Osteocyte (in vitro differentiated cells): Measurements from ENCODE around the gene LRRFIP1. TPM values are rescaled to one million over a fixed set of nuclear protein-coding genes. Genes with fewer than 3 reads are reported as not detected.

Source experiments
- DNase-seq: peaks from one replicate; pipeline ENCODE4 v3.0.0; 2021; ENCODE audit warnings: mixed read lengths; ENCODE audit not compliant: unreplicated experiment; ENCODE audit errors: extremely low spot score
- H3K27ac Mint-ChIP-seq: one replicate; pipeline ENCODE4 v1.8.0; 2021; ENCODE audit warnings: mild to moderate bottlenecking, mixed read lengths; ENCODE audit not compliant: unreplicated experiment
- H3K27me3 Mint-ChIP-seq: one replicate; pipeline ENCODE4 v1.8.0; 2021; ENCODE audit warnings: mixed read lengths; ENCODE audit not compliant: unreplicated experiment
- H3K36me3 Mint-ChIP-seq: one replicate; pipeline ENCODE4 v1.8.0; 2021; ENCODE audit warnings: mixed read lengths; ENCODE audit not compliant: unreplicated experiment
- H3K4me1 Mint-ChIP-seq: one replicate; pipeline ENCODE4 v1.8.0; 2021; ENCODE audit warnings: mixed read lengths; ENCODE audit not compliant: unreplicated experiment
- H3K4me3 Mint-ChIP-seq: one replicate; pipeline ENCODE4 v1.8.0; 2021; ENCODE audit warnings: mild to moderate bottlenecking, moderate library complexity, mixed read lengths; ENCODE audit not compliant: unreplicated experiment
- H3K9me3 Mint-ChIP-seq: one replicate; pipeline ENCODE4 v1.8.0; 2021; ENCODE audit warnings: mixed read lengths; ENCODE audit not compliant: unreplicated experiment
- total RNA-seq: library from RNA; stranded (reverse); gene quantifications from 2 replicates; pipeline ENCODE4 v1.2.1, GENCODE V29; 2021
- TF ChIP-seq, protein P1 (sequence below): fragments of 200-600 bp; sonication (generic); IDR thresholded peaks from 2 replicates; pipeline ENCODE4 v1.5.0; 2021; ENCODE audit warnings: antibody characterized with exemption, mild to moderate bottlenecking, moderate library complexity

The LRRFIP1 gene
- total RNA-seq, 1 donor from 2014 or later: 79.9 TPM

DNA sequence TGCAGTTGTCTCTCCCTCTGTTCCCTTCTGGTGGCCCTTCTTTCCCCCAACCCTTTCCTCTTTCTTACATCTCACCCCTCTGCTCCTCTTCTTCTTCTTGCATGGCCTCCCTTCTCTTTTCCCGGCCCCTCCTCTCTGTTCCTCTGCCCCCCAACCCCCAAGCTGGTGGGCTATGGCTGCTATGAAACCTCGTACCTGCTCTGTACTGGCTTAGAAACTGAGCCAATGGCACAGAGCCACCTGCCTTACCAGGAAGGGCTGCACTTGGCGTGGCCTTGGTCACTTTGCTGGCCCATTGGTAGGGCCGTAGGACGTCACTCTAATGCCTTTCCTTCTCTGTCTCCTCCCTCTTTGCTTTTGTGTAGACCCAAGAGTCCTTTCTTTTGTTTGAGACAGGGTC is 78.9 kb downstream of the LRRFIP1 start:
- Mint-ChIP-seq H3K4me3 (no peak overlapping the region), H3K27me3 (no peaks in the 10 kb centered on the region), H3K36me3 (peaks cover 8% of the 10 kb centered on the region), H3K4me1 (peaks cover 46% of the 10 kb centered on the region), H3K27ac (peak overlapping the region; percentile 35), H3K9me3 (no peaks in the 10 kb centered on the region)
- TF ChIP-seq, protein P1, sequence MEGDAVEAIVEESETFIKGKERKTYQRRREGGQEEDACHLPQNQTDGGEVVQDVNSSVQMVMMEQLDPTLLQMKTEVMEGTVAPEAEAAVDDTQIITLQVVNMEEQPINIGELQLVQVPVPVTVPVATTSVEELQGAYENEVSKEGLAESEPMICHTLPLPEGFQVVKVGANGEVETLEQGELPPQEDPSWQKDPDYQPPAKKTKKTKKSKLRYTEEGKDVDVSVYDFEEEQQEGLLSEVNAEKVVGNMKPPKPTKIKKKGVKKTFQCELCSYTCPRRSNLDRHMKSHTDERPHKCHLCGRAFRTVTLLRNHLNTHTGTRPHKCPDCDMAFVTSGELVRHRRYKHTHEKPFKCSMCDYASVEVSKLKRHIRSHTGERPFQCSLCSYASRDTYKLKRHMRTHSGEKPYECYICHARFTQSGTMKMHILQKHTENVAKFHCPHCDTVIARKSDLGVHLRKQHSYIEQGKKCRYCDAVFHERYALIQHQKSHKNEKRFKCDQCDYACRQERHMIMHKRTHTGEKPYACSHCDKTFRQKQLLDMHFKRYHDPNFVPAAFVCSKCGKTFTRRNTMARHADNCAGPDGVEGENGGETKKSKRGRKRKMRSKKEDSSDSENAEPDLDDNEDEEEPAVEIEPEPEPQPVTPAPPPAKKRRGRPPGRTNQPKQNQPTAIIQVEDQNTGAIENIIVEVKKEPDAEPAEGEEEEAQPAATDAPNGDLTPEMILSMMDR: no peak
- DNase-seq: no peak

DNA sequence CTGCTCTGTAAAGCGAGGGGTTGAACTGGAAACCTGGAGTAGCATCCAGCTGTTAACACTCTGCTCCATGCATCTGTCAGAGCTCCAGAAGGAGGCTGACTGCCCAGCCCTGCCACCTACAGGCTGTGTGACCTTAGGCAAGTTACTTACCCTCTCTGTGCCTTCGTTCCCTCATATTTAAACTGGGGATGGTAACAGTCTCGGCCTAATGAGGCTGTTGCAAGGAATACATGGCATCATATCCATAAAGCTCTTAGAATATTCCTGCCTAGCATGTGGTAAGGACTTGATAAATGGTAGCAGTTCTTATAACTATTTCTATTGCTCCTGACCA is 80.6 kb downstream of the LRRFIP1 start:
- Mint-ChIP-seq H3K27ac (no peak overlapping the region), H3K27me3 (no peaks in the 10 kb centered on the region), H3K9me3 (no peaks in the 10 kb centered on the region), H3K4me1 (peaks cover 28% of the 10 kb centered on the region), H3K4me3 (no peak overlapping the region), H3K36me3 (peaks cover 20% of the 10 kb centered on the region)
- TF ChIP-seq, protein P1: no peak
- DNase-seq: no peak

DNA sequence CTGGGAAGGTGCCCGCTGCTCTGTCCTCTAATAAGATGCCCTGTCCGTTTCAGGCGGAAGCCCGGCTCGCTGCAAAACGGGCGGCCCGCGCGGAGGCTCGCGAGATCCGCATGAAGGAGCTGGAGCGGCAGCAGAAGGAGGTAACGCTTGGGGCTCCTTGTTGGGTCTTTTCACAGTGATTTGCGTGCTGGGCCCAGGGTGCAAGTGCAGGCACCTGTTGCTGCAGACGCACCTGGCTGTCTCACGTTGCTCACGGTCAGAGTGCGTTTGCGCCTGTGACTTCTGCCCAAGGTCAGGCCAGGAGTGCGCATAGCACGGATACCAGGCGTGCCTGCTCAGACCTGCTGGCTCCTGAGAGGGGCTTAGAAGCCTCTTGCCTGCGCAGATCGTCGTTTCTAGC is 81.1 kb downstream of the LRRFIP1 start:
- Mint-ChIP-seq H3K27me3 (no peaks in the 10 kb centered on the region), H3K36me3 (peaks cover 20% of the 10 kb centered on the region), H3K9me3 (no peaks in the 10 kb centered on the region), H3K4me3 (no peak overlapping the region), H3K27ac (no peak overlapping the region), H3K4me1 (peaks cover 24% of the 10 kb centered on the region)
- TF ChIP-seq, protein P1: no peak
- peak; percentile 48 for DNase-seq

DNA sequence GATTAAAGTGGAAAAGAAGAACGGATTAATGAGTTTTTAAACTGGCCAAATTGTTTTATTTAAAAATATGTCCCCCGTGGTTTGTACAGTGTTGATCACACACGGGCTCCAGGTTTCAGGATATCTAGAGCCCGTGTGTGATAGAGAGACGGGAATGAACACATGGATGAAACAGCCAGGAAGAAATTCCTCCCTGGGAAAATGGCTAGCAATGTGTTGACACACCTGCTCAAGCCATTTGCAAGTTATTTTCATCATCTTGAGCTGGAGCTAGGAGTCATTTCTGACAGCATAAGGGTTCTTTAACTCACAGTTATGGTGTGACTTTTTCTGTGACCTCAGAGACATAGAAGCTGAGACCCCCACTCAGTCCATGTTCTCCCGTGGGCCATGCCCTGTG is 81.6 kb downstream of the LRRFIP1 start:
- no peaks in the 10 kb centered on the region for H3K27me3 Mint-ChIP-seq
- H3K4me1 Mint-ChIP-seq: peaks cover 20% of the 10 kb centered on the region
- no peak for DNase-seq
- H3K27ac Mint-ChIP-seq: no peak overlapping the region
- peaks cover 20% of the 10 kb centered on the region for H3K36me3 Mint-ChIP-seq
- TF ChIP-seq, protein P1: no peak
- H3K4me3 Mint-ChIP-seq: no peak overlapping the region
- H3K9me3 Mint-ChIP-seq: no peaks in the 10 kb centered on the region

DNA sequence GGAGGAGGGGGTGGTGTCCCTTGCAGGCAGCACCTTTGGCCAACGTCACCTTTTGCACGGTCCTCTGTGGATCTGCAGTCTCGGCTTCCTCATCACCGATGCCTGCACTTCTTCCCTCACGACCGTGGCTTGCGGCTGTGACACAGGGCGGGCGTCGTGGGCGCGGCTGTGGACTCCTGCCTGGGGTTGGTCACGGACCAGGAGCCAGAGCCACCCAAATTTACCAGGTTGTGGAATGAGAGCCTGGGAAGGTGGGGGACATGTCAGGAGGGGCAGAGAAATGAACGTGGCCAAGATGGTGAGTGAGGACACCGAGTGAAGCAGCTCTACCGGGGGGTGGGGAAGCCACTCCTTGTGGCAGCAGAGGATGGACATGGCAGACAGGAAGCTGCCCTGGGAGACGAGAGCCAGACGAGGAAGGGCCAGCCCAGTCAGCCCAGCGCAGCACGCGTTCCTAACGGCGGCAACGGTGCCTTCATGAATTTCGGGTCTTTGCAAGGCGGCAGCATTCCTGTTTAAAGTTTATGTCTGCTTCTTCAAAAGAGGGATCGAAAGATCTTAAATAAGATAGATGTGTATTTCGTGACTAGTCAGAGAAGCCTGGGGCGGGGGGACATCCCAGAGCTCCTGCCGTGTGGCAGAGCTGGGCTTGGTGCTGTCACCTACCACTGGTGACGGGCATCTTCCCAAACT is 84.2 kb downstream of the LRRFIP1 start:
- DNase-seq: peak; percentile 80
- Mint-ChIP-seq H3K36me3 (peaks cover 20% of the 10 kb centered on the region), H3K27me3 (no peaks in the 10 kb centered on the region), H3K4me1 (peaks cover 33% of the 10 kb centered on the region), H3K27ac (peak overlapping the region; percentile 34), H3K9me3 (no peaks in the 10 kb centered on the region), H3K4me3 (no peak overlapping the region)
- TF ChIP-seq, protein P1: no peak
